ENCODE data around the gene ANKRD44.
A peak's percentile ranks its signal among the peaks of the same experiment; 100 is the strongest.

The ANKRD44 gene

GRCh38 chr2:197306024-197306695 is 4.4 kb downstream of the ANKRD44 start:
- Histone ChIP-seq H3K79me2 (ENCODE audit: control insufficient read depth, low read length) (peaks cover 91% of the 10 kb centered on the region), H3F3A (ENCODE audit: control insufficient read depth, insufficient read depth) (peaks cover 26% of the 10 kb centered on the region), H3K4me1 (ENCODE audit: control insufficient read depth, low read length) (peaks cover 90% of the 10 kb centered on the region), H3K27me3 (ENCODE audit: control insufficient read depth, low read length) (no peaks in the 10 kb centered on the region), H3K9me3 (ENCODE audit: control insufficient read depth, insufficient read depth, low read length) (no peaks in the 10 kb centered on the region), H3K27ac (ENCODE audit: low read depth, low read length) (peak overlapping the region; percentile 62), H3K36me3 (ENCODE audit: control insufficient read depth, low read length) (peaks cover 41% of the 10 kb centered on the region), H3K9me2 (replicated peaks; ENCODE audit: control insufficient read depth, low read length) (no peaks in the 10 kb centered on the region), H4K20me1 (ENCODE audit: control insufficient read depth, insufficient read depth, low read depth, low read length) (peaks cover 5% of the 10 kb centered on the region; the same call in 1 of the 2 replicates), H3K4me3 (ENCODE audit: low read length) (peak overlapping the region; percentile 86), H3K4me2 (ENCODE audit: low read length) (peak overlapping the region; percentile 96)
- TF ChIP-seq CTCF (IDR thresholded peaks at IDR 0.05; ENCODE audit: low read depth, low read length, poor library complexity, severe bottlenecking): no peak
- no peak for TF ChIP-seq EZH2phosphoT487 (IDR thresholded peaks at IDR 0.05; ENCODE audit: borderline replicate concordance, low read length)

- H3K27ac ChIP-seq (ENCODE audit: low read depth, low read length): peak overlapping the region; percentile 62
- no peaks in the 10 kb centered on the region for H3K27me3 ChIP-seq (ENCODE audit: control insufficient read depth, low read length)
- H3K4me3 ChIP-seq (ENCODE audit: low read length): peak overlapping the region; percentile 54
- H4K20me1 ChIP-seq (ENCODE audit: control insufficient read depth, insufficient read depth, low read depth, low read length): 0 out of 2 replicates have a peak, but pooled peaks cover 5% of the 10 kb centered on the region
- H3K36me3 ChIP-seq (ENCODE audit: control insufficient read depth, low read length): peaks cover 52% of the 10 kb centered on the region
- peaks cover 99% of the 10 kb centered on the region for H3K4me1 ChIP-seq (ENCODE audit: control insufficient read depth, low read length)
- no peaks in the 10 kb centered on the region for H3K9me2 ChIP-seq (replicated peaks; ENCODE audit: control insufficient read depth, low read length)
- peaks cover 99% of the 10 kb centered on the region for H3K79me2 ChIP-seq (ENCODE audit: control insufficient read depth, low read length)
- no peaks in the 10 kb centered on the region for H3K9me3 ChIP-seq (ENCODE audit: control insufficient read depth, insufficient read depth, low read length)
- TF ChIP-seq EZH2phosphoT487 (IDR thresholded peaks at IDR 0.05; ENCODE audit: borderline replicate concordance, low read length) (no peak), CTCF (IDR thresholded peaks at IDR 0.05; ENCODE audit: low read depth, low read length, poor library complexity, severe bottlenecking) (no peak)
- peak overlapping the region; percentile 96 for H3K4me2 ChIP-seq (ENCODE audit: low read length)
- H3F3A ChIP-seq (ENCODE audit: control insufficient read depth, insufficient read depth): peaks cover 23% of the 10 kb centered on the region
Observed at GRCh38 chr2:197304556-197305011, 6.0 kb downstream of the ANKRD44 start.

- Histone ChIP-seq H3K79me2 (ENCODE audit: control insufficient read depth, low read length) (peaks cover 99% of the 10 kb centered on the region), H4K20me1 (ENCODE audit: control insufficient read depth, insufficient read depth, low read depth, low read length) (no peaks in the 10 kb centered on the region), H3F3A (ENCODE audit: control insufficient read depth, insufficient read depth) (peaks cover 34% of the 10 kb centered on the region), H3K36me3 (ENCODE audit: control insufficient read depth, low read length) (peaks cover 66% of the 10 kb centered on the region), H3K9me3 (ENCODE audit: control insufficient read depth, insufficient read depth, low read length) (no peaks in the 10 kb centered on the region), H3K4me1 (ENCODE audit: control insufficient read depth, low read length) (peaks cover 100% of the 10 kb centered on the region), H3K27ac (ENCODE audit: low read depth, low read length) (peak overlapping the region; percentile 87; the same call in 1 of the 2 replicates), H3K9me2 (replicated peaks; ENCODE audit: control insufficient read depth, low read length) (no peaks in the 10 kb centered on the region), H3K4me3 (ENCODE audit: low read length) (no peak overlapping the region), H3K4me2 (ENCODE audit: low read length) (peak overlapping the region; percentile 14; the same call in 1 of the 2 replicates), H3K27me3 (ENCODE audit: control insufficient read depth, low read length) (no peaks in the 10 kb centered on the region)
- no peak for TF ChIP-seq EZH2phosphoT487 (IDR thresholded peaks at IDR 0.05; ENCODE audit: borderline replicate concordance, low read length)
- no peak for TF ChIP-seq CTCF (IDR thresholded peaks at IDR 0.05; ENCODE audit: low read depth, low read length, poor library complexity, severe bottlenecking)
Observed at GRCh38 chr2:197300139-197300538, 10.4 kb downstream of the ANKRD44 start.

Data from DOHH2 (cell line).